ENCODE data around the gene RCE1.

The RCE1 gene

DNA sequence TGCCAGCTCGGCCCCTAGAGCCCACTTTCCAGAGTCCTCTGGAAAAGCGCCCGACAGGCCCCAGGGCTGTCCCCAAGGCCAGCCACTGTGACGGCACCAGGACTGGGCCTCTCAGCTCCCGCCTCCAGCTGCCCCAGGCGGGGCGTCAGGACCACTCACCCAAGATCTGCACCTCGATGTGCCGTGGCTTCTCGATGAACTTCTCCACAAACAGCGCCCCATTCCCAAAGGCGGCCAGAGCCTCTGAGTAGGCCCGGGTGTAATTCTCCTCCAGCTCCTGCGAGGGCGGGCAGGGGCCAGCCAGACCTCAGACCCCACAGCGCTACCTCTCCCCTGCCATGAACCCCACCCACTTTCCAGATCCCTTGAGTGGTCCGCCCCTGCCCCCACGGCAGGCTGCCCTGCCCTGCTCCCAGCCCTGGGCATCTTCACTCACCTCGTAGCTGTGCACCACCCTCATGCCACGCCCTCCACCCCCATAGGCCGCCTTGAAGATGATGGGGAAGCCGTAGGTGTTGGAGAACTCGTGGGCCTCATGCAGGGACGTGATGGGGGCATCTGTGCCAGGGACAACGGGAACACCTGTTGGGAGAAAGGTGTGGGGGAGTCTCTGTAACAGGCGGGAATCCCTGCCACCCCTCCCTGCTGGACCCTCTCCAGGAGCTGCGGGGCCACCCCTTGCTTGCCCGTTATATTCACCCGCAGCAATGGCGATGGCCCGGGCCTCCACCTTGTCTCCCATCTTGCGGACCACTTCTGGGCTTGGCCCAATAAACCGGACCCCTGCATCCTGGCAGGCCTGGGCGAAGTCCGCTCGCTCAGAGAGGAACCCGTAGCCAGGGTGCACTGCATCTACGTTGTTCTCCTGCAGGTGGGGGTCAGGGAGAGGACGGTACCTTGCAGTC, 27.6 kb downstream of the RCE1 start:
- no peak for DNase-seq

GRCh38 chr11:66871521-66871901, 28.3 kb downstream of the RCE1 start:
- DNase-seq, result no peak

DNA sequence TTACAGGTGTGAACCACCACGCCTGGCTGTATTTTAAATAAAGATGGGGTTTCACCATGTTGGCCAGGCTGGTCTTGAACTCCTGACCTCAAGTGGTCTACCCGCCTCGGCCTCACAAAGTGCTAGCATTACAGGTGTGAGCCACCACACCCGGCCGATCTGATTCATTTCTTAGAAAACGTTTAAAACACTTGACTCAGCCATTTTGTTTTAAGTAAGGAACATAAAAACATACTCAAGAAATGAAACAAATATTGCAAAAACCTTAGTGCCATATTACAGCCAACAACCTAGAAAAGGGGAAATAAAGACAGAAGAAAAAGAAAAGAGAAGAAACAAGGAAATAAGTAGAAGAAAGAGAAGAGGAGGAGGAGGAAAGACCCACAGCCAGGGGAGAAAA, 31.0 kb downstream of the RCE1 start:
- no peak for DNase-seq

DNA sequence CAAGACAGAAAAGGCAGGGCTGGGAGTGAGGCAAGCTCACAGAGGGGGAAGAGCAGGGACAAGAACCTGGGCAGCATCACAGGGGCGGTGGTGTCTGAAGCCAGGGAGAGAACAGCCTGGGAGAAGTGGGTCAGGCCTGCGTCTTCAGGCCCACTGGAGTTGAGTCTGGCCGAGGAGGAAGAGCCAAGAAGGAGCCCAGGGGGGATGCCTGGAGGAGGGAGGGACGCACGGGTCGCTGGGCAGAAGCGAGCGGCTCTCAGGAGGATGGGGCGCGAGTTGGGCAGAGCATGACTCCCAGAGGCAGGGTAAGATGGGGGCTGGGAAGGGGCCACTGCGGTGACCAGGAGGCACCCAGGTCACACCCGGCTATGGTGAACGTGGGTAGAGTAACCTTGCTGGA, 32.1 kb downstream of the RCE1 start:
- DNase-seq, result no peak

- DNase-seq, result no peak
Measured at GRCh38 chr11:66877588-66878385, 34.5 kb downstream of the RCE1 start.

DNA sequence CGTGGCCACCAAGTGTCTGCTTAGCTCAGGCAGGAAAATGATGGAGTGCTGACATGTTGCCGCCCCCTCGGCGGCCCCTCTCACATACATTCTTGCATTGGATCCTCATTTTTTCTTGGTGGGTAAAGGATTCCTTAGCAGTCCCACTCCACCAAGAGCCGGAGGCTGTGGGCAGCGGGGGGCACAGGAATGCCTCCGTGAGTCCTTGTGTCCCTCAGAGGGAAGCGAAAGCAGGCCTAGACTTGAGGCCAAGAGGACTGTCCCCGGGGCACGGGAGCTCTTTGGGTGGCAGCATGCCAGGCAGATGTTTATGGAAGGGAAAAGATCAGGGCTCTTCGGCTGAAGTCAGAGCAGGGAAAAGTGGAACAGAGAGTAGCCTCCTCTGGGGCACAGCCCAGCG, 35.2 kb downstream of the RCE1 start:
- DNase-seq, result no peak

DNA sequence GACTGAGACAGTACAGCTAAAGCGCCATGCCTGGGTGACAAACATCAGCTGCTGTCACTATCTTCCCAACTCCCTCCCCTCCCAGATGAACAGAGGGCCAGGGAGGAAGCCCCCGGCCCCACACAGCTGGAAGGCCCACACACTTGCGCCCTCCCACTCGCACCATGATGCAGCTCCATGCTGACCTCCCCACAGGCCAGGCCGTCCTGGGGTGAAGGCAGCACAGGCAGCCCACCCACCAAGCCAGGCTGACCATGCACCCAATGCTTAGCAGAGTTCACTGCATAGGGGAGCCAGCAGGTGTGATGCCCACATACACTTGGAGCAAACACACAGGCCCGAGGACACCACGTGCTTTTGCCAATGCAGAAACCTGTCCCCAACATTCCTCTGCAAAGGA, 35.8 kb downstream of the RCE1 start:
- DNase-seq, result no peak

GRCh38 chr11:66879583-66879982, 36.3 kb downstream of the RCE1 start:
- no peak for DNase-seq

- no peak for DNase-seq
Measured at GRCh38 chr11:66879999-66880398, 36.8 kb downstream of the RCE1 start.

DNA sequence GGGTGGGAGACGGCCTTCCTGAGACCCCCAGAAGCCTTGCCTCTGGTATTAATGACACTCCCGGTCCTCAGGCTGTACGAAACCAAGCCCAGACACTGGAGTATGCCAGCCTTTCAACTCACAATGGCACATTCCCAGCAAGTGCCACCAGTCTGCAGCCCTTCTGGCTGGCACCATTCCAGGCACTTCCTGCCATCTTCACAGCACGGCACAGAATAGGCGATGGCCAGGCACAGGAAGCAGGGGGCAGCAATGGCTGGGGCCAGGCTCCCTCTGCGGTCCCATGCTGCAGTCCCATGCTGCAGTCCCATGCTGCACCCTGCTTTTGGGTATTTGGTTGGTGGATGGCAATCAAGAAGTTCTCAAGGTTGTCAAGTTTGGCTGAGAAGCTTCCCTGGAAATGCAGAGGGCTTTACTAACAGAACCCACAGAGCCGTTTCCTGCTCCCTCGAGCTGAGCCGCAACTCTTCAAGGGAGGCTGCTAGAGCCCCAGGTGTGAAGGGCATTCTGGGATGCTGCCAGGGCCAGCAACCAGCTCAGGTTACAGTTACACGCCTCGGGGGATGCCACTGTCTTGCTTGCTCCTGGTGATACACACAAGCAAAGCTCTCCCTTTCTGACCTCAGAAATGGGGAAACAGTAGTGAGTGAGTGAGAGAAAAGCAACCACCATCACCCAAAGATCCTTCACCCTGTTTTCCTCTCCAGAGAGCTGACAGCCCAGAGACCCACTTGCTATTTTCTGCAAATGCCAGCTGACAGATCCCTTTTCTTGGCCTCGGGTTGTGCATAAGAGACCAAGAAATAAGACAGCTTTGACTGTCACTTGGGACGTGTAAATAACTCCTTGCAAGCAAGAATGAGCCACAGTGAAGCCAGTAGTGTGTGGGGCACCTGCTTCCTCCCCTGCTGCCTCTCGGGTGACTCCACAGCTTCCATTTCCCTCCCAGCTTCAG, 37.5 kb downstream of the RCE1 start:
- DNase-seq, result no peak

GRCh38 chr11:66881451-66881835, 38.2 kb downstream of the RCE1 start:
- DNase-seq, result no peak

GRCh38 chr11:66881927-66882452, 38.7 kb downstream of the RCE1 start:
- no peak for DNase-seq

DNA sequence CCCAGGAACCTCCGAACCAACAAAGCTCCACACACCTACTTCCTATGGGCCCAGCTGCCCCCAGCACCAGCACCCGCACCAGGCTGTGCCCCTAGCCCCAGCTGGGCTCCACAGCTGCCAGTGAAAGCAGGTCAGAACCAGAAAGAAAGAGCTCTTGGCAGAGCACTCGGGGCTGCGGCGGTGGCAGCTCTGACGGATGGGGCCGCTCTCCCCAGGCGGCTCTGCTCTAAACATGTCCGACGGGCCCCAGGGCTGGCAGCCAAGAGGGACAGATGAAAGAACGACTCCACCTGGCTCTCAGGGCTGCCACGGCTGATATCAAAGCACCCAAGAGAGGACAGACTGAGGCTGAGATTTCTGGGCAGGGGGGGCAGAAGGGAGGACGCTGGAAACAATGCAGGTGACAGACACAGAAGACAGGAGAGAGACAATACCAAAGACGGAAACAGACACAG, 39.3 kb downstream of the RCE1 start:
- no peak for DNase-seq

DNA sequence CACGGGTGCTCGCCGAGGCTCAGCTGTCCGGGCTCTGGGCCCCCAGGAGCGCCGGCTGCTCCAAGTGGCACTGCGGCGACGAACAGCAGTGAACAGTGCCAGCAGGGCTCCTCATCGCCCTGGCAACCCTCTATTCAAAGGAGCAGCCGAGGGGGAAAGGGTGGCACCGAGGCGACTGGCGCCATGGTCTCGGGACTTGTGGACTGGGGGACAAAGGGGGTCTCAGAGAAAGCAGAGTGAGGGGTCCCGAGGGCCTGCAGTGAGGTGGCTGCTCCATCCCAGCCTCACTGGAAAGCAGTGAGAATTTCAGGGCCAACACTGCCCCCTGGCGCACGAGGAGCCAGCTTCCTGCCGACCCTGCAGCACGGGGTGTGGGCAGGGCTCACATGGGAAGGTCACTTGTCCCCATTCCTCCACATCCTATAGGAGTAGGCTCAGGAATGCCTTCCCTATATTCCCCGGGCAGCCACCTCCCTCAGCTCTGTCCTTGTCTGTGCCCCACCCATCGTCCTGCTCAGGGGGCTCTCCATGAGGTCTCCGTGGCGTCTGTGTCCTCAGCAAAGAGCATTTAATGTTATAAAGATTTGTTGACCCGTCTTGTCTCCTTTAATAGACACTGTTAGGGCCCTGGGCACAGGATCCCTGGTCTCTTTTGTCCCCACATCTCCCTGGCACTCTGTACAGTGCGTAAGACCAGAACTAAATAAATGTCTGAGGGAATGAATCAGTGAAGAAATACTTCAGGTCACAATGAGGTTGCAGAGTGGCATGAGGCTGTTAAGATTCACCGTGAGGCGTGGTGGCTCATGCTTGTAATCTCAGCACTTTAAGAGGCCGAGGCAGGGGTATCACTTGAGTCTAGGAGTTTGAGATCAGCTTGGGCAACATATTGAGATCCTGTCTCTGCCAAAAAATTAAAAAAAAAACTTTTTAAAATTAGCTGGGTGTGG, 40.0 kb downstream of the RCE1 start:
- DNase-seq, result peak; percentile 48

DNA sequence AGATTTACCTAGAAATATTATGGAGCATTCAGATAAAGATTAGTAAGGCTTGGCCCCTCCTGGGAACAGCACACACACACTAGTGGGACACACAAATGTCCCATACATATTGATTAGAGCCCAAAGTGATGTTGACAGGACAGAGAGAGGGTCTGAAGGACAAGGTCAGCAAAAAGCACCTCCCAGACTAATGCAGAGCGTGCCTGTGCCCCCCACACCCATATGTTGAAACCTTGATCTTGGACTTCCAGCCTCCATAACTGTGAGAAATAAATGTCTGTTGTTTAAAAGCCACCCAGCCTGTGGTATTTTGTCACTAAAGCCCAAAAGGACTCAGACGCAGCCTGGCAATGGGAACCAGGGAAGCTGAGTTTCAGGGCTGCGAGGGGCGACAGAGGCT, 41.2 kb downstream of the RCE1 start:
- DNase-seq, result no peak

- no peak for DNase-seq
Measured at GRCh38 chr11:66885469-66885868, 42.2 kb downstream of the RCE1 start.

DNA sequence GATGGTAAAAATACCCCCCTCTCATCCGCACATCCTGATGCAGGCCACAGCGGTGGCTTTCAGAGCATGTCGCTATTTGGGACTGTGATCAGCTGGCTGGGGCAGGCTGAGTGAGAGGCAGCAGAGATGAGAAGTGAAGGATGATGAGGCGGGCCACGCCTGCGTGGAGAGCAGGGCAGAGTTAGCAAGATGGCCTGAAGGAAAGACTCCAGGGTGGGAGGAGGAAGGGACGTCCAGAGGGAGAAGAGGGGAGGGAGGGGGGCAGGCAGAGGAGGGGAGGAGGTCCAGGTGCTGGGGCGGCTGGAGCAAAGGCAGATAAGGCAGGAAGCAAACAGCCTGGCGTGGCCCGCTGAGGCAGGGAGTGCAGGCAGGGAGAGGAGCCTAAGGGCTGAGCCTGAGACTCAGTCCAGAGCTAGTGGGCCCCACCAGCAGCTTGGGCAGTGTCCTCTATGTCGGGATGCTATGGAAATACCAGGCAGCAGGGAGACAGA, 42.8 kb downstream of the RCE1 start:
- no peak for DNase-seq

DNA sequence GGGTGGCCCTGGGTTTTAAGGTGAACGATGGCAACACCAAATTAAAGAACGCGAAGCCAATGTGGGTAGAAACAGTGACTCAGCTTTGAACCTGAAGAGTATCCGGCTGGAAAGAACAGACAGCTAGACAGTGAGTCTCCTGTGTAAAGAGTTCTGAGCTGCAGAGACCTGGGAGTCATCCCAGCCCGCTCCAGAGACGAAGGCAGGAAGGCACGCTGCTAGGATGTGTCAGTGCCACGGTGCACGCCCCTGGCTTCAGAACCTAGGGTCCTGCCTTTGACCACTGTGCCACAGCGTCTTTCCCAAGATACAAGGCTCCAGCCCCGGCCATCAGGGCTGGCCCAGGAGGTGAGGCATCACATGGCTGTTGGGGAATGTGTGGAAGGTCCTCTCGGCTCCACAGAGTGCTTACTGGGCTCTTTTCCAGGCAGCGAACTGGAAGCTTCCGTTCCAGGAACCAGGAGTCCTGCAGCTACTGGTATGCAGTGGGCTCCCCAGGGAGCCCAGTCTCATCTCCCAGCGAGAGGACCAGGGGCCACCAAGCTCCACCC, 43.5 kb downstream of the RCE1 start:
- no peak for DNase-seq

- DNase-seq, result no peak
Measured at GRCh38 chr11:66887526-66887925, 44.3 kb downstream of the RCE1 start.

- no peak for DNase-seq
Measured at GRCh38 chr11:66888282-66888681, 45.0 kb downstream of the RCE1 start.

DNA sequence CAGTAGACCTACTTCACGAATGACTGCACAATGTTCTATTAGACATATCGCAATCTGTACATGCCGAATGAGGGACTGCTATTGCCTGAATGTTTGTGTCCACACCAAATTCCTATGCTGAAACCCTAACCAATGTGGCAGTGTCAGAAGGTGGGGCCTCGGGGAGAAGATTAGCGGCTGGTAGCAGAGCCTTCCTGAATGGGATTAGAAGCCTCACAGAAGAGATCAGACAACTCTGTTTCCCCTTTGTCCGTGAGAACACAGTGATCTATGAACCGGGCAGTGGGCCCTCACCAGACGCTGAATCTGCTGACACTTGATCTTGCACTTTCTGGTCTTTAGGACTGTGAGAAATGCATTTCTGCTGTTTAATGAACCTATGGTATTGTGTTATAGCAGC, 46.7 kb downstream of the RCE1 start:
- no peak for DNase-seq

All from CD4-positive, alpha-beta T cell treated with Interleukin-17A for 1 hour (primary cell).